ENCODE measurements around the gene ZDHHC3.

- TF ChIP-seq CTCF (IDR thresholded peaks at IDR 0.05) (no peak), EZH2 (IDR thresholded peaks at IDR 0.05; ENCODE audit: borderline replicate concordance, insufficient read depth, low read depth, low read length, poor library complexity, severe bottlenecking) (no peak)
Measured at GRCh38 chr3:44920081-44920480, 55.9 kb downstream of the ZDHHC3 start.
